Right lobe of liver (tissue), 4 donors: ENCODE results near the gene SLC28A2.

ENCODE experiments used
- POLR2A ChIP-seq: fragments of 450-650 bp; IDR thresholded peaks from one replicate; pipeline ENCODE4 v1.6.1; 2017; ENCODE audit warnings: antibody characterized with exemption, mild to moderate bottlenecking
- TF ChIP-seq, protein P1 (sequence below), 4 donors: fragments of 200-600 bp in 3 of 4; fragments of 450-650 bp in 1 of 4; IDR thresholded peaks; one replicate each; pipeline versions ENCODE4 v1.5.1 to v1.8.0; 2016 to 2022; ENCODE audit warnings: antibody characterized with exemption in 4 of 4, mild to moderate bottlenecking in 2 of 4
- donor health status: DM: no; HTN: no; CAD: no.
- donor health status: DM: no; HTN: no; CAD: no.
- donor health status: DM: no; HTN: yes; CAD: no.

GRCh38 chr15:45265506-45265905, 13.5 kb downstream of the SLC28A2 start:
- TF ChIP-seq, protein P1, sequence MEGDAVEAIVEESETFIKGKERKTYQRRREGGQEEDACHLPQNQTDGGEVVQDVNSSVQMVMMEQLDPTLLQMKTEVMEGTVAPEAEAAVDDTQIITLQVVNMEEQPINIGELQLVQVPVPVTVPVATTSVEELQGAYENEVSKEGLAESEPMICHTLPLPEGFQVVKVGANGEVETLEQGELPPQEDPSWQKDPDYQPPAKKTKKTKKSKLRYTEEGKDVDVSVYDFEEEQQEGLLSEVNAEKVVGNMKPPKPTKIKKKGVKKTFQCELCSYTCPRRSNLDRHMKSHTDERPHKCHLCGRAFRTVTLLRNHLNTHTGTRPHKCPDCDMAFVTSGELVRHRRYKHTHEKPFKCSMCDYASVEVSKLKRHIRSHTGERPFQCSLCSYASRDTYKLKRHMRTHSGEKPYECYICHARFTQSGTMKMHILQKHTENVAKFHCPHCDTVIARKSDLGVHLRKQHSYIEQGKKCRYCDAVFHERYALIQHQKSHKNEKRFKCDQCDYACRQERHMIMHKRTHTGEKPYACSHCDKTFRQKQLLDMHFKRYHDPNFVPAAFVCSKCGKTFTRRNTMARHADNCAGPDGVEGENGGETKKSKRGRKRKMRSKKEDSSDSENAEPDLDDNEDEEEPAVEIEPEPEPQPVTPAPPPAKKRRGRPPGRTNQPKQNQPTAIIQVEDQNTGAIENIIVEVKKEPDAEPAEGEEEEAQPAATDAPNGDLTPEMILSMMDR (IDR thresholded peaks at IDR 0.05): no peak
- TF ChIP-seq POLR2A: no peak
